Tibial nerve (tissue), 4 donors: ENCODE data around the gene SAPCD1.

Source experiments
- CTCF ChIP-seq, 5 experiments: fragments of 200-600 bp in 3 of 5; fragments of 450-650 bp in 2 of 5; sonication (generic) in 3 of 5; IDR thresholded peaks; one replicate each; pipeline ENCODE4 v1.5.1; 2016 to 2019; ENCODE audit warnings: antibody characterized with exemption in 5 of 5, mild to moderate bottlenecking in 3 of 5, moderate library complexity in 2 of 5
- EP300 ChIP-seq, 2 donors: sonication (generic); formaldehyde crosslinking; IDR thresholded peaks; one replicate each; pipeline ENCODE4 v1.6.1; 2017; ENCODE audit warnings: antibody characterized with exemption in 2 of 2, mild to moderate bottlenecking in 1 of 2
- POLR2A ChIP-seq, 2 donors: fragments of 450-650 bp; IDR thresholded peaks; one replicate each; pipeline ENCODE4 v1.6.1; 2017; ENCODE audit warnings: antibody characterized with exemption in 2 of 2, mild to moderate bottlenecking in 2 of 2, moderate library complexity in 2 of 2

- TF ChIP-seq CTCF (IDR thresholded peaks at IDR 0.05) (peak in 1 of 5 experiments; percentile 5), POLR2A (IDR thresholded peaks at IDR 0.05) (peak in 1 of 2 donors; percentile 24), EP300 (IDR thresholded peaks at IDR 0.05) (peak in 1 of 2 donors; percentile 50)
Measured at GRCh38 chr6:31737991-31738979, 24.2 kb upstream of the SAPCD1 start.
